GM18873 (cell line): ENCODE data around the gene UBXN2A.
"Not testable (repeated sequence)": the region's sequence is repeated elsewhere in the genome, so short reads cannot be mapped to it uniquely, and the experiment has no call there.

ENCODE experiments used
- ATAC-seq: cut with Tn5 transposase; IDR thresholded peaks from one replicate; pipeline ENCODE4 v1.9.1; 2021; ENCODE audit warnings: mild to moderate bottlenecking, moderate library complexity, moderate number of reproducible peaks; ENCODE audit not compliant: unreplicated experiment, low FRiP score

Gene UBXN2A

DNA sequence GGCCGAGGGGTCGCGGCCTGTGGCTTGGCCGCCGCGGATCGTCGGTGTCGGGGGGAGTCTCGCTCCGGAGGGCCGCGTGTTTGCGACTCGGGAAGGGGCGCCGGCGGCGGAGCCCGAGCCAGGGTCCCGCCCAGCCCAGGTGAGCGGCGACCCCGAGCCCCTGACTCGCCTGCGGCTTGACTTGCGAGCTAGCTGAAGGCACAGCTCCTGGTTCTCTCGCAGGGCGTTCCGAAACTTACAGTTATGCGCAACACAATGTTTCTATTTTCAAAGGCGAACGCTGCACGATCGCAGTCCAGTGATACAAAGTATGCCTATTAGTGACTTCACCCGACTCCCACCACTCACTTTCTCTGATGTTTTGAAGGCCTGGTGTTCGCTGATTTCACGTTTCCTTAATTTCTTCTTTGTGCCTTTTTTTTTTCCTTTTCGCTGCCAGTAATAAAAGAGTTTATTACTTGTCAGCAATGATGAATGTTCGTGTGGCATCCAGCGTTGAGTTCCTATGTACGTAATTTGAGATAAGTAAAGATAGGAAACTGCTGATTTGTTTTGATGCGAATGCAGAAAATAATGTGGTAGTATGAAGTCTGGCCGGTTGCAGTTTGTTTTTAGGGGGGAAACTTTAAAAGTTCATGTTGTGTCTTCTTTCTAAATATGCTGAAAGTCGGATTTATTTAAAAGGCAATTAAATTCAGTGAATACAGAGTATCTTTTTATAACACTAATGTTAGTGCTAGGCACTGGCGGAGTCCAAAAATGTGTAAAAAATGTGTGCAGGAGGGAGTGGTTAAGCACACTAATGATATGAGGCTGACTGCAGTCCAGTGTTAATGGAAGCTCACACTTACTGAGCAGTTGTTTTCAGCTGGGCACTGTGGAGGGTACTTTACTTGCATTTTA is 706 bp downstream of the UBXN2A start:
- ATAC-seq, result peak; percentile 52

DNA sequence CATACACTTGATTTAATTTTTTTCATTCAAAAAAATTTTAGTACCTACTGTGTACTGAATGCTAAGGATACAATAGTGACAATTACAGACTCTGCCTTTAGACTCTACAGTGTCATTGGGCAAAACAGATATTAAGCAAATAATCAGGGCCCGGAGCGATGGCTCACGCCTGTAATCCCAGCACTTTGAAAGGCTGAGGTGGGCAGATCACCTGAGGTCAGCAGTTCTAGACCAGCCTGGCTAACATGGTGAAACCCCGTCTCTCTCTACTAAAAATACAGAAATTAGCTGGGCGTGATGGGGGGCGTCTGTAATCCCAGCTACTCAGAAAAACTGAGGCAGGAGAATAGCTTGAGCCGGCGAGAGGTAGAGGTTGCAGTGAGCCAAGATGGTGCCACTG is 1.4 kb downstream of the UBXN2A start:
- ATAC-seq, result no peak

DNA sequence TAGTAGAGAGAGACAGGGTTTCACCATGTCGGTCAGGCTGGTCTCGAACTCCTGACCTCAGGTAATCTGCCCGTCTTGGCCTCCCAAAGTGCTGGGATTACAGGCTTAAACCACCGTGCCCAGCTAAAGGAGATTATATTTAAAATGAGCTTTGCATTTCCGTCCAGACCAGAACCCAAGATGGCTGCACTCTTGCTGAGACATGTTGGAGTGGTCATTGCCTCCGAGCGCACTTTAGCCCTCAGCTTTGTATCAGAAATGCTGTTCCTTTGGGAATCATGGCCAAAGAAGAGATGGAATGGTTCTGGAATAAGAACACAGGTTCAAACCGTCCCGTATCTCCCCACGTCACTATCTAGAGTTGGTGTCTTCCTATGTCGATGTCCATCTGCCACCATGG is 3.4 kb downstream of the UBXN2A start:
- ATAC-seq, result no peak

DNA sequence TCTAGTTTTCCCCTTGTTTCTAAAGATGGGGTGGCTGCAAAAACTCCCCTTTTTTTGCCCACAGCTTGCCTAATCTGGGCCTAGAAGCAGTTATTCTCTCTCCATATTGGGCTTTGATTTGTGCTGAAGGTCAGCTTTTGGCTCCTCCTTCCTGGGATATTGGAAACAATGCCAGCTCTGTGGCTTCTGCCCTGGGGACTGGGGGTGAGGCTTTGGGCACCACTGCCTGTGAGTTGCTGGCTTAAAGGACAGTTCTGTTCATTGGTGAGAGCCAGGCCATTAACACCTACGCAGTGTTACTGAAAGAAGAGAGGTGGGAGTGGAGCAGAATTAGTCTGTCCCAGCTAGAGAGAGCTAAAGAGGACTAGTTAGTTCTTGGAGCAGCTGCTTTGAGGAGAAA is 4.3 kb downstream of the UBXN2A start:
- no peak for ATAC-seq

DNA sequence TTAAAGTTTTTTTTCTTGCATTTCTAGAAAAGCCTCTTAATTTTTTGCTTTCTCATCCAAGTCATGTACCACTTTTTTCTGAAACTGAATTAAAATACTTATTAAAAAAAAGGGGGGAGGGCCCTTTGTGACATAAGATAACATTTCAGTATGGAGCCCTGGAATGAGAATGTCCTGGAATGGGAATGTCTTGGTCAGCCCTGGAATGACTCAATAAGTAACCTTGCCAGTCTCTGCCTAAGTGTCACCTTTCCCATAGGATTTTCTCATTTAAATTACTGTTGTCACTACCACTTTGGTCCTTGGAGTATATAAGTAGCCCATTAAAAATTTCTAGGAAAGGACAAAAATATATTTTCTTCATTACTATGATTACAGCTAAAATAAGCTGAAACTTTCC is 4.7 kb downstream of the UBXN2A start:
- no peak for ATAC-seq

DNA sequence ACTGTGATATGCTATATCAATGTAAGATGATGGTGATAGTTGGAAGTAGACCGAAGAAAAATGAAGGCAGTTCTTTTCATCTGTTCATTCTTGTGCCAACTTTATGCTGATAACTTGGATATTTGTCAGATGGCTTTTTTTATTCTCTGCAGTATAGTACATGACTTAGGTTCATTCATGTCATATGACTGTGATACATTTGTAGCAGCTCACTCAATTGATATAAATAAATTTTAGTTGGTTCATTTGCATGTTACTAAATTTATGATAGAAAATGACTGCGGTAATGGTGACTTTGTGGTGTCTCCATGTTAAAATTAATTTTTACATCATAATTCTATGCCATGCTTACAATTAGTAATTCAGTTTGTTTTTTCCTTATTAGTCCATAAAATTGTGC is 7.1 kb downstream of the UBXN2A start:
- no peak for ATAC-seq

DNA sequence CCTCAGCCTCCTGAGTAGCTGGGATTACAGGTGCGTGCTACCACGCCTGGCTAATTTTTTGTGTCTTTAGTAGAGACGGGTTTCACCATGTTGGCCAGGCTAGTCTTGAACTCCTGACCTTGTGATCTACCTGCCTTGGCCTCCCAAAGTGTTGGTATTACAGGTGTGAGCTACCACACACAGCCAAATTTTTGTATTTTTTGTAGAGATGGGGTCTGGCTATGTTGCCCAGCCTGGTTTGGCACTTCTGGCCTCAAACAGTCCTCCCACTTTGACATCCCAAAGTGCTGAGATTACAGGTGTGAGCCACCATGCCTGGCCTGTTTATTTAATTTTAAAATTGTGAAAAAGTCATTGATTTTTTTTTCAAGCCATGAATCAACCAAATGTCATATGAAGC is 12.3 kb downstream of the UBXN2A start:
- ATAC-seq, result not testable (repeated sequence)

DNA sequence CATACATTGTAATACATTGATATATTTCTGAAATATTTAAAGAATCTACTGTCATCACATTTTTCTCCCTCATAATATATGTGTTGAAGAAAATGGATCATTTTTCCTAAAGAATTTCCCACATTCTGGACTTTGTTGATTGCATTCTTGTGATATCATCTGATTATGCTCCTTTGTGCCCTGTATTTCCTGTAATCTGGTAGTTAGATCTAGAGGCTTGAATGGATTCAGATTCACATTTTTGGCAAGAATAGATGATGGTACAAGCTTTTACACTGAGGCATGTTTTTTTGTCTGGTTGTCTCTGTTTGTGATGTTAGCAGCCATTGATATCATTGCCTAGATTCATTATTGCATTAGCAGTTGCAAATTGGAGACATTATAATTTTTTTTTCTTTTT is 13.4 kb downstream of the UBXN2A start:
- no peak for ATAC-seq

DNA sequence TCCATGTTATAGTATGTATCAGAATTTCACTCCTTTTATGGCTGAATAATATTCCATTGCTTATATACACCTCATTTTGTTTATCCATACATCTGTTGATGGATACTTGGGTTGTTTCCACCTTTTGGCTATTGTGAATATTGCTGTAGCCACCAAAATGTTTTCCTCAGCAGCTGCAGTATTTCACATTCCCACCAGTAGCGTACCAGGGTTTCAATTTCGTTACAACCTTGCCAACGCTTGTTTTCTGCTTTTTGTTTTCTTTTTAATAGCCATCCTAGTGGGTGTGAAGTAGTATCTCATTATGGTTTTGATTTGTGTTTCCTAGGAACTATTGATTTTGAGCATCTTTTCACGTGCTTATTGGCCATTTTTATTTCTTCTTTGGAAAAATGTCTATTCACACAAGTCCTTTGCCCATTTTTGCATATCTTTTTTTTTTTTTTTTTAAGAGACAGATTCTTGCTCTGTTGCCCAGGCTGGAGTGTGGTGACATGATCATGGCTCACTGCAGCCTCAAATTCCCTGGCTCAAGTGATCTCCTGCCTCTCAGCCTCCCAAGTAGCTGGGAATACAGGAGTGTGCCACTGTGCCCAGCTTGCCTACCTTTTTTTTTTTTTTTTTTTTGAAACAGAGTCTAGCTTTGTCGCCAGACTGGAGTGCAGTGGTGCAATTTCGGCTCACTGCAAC is 14.2 kb downstream of the UBXN2A start:
- no peak for ATAC-seq

DNA sequence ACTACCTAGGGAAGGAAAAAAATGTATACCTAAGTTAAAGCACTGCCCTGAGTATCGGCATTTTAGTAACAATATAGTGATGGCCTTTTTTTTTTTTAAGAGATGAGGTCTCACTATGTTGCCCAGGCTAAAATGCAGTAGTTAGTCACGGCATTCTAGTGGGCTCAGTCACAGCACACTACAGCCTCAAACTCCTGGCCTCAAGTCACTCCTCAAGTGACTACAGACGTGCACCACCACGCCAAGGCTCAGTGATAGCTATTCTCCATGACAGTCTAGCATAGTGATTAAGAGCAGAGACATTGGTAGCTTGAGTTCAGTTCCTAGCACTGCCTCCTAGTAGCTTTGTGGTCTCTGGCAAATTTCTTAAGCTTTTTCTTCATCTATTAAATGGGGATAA is 27.6 kb downstream of the UBXN2A start:
- ATAC-seq, result no peak

DNA sequence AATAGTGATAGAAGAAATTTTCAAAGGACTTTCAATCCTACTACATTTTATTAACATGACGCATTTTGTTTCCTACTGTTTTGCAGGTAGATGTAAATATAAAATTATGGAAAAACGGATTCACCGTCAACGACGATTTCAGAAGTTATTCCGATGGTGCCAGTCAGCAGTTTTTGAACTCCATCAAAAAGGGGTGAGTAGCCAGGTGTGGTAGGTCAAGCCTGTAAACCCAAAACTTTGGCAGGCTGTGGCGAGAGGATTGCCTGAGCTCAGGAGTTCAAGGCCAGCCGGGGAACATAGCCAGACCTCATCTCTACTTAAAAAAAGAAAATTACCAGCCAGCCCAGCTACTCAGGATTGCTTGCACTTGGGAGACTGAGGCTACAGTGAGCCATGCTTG is 36.6 kb downstream of the UBXN2A start:
- no peak for ATAC-seq

DNA sequence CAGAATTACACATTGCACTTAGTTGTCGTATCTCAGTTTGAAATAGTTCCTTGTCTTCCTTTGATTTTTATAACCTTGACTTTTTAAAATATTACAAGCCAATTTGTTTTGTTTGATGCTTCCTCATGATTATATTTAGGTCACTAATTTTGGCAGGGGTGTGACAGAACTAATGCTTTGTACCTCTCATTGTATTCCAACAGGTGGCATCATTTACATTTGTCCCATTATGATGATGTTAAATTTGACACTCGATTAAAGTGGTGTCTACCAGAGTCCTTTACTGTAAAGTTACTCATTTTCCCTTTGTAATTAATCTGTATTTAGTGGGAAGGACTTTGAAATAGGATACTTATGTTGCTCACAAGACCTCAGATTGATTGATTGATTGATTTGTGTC is 48.1 kb downstream of the UBXN2A start:
- no peak for ATAC-seq

DNA sequence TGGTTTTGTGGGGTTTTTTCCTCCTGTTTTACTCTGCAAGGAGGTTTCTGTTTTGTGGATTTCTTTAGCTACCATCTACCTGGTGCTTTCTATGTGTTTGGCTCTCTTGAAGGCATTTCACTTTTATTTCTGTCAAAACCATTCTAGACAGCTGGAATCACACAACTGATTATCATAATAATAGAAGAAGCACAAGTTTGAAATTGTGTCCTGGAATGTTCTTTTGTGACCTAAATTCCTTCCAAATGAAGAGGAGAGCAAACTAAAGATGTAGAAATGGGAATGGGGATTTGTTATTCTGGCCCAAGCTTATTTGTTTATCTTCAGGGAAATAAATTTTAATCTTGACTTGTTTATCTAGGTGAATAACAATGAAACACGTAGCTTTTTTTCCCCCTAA is 52.7 kb downstream of the UBXN2A start:
- no peak for ATAC-seq

DNA sequence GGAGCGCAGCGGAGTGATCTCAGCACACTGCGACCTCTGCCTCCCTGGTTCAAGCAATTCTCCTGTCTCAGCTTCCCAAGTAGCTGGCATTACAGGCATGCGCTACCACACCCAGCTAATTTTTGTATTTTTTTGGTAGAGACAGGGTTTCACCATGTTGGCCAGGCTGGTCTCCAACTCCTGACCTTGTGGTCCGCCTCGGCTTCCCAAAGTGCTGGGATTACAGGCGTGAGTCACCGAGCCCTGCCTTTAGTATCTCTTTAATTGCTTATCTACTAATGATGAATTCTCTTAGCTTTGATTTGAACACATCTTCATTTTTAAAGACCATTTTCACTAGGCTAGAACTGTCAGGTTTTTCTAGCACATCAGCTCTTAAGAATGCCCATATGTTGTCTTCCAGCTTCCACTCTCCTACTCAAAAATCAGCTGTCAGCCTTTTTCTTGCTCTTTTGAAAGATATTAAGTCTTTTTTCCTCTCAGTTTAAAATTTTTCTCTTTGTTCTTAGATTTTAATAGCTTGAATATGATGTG is 53.5 kb downstream of the UBXN2A start:
- no peak for ATAC-seq

DNA sequence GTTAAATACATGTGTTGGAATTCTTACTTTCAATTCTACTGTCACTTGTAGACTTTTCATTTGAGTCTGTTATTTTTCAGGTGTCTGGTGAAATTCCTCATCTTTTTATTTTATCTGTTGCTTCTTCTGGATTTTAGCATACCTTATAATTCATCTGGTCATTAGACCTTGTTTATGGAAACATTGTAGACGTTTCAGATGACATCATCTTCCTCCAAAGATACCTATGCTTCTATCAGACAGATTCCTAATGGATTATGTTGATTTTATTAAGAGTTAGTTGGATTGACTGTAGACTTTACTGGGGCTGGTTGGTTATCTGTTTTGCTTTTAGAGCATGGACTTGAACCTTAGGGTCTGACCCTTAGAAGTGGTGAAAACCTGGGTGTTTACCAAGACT is 54.3 kb downstream of the UBXN2A start:
- no peak for ATAC-seq

DNA sequence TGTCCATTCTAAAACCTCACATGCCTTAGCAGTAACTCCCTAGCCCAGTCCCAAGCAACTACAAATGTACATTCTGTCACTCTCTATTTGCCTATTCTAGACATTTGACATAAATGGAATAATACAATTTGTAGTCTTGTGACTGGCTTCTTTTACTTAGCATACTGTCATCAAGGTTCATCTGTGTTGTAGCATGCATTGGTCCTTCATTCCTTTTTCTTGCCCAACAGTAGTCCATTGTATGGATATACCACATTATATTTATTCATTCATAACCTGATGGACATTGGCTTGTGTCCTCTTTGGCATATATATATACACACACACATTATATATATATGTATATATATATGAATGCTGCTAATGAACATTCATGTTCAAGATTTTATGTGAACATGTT is 67.4 kb downstream of the UBXN2A start:
- ATAC-seq, result no peak

DNA sequence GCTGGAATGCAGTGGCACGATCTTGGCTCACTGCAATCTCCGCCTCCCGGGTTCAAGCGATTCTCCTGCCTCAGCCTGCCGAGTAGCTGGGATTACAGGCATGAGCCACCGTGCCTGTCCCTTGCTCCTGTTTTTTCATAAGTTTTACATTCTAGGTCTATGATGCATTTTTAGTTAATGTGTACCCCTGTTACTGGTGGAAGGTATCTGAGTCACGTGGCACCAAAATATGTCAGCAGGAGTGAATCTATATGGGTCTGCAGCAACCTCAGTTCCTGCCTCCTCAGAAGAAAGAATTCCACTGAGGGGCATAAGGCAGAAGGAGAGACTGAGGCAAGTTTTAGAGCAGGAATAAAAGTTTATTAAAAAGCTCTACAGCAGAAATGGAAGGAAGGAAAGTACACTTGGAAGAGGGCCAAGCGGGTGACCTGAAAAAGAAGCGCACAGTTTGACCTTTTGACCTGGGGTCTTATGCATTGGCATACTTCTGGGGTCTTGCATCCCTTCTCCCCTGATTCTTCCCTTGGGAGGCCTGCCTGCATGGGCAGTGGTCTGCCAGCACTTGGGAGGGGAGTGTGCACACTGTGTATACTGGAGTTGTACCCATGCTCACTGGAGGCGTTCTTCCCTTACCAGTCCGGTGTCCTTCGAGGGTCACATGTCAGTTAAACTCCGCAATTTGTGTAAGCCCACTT is 68.6 kb downstream of the UBXN2A start:
- ATAC-seq, result no peak

DNA sequence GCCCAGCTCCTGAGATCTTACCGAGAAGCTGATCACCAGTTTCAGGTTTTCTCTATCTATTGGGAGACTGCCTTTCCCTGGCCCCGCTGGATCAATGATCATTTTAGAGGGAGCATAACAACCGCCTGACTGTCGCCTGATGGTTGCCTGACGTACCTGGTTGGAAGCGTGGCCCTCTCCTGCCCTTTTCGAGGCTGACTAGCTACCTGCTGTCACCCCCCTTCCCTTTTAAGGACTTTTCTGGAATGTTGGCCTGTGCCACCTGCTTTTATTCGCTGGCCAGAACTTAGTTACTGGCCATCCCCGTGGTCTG is 69.1 kb downstream of the UBXN2A start:
- ATAC-seq, result no peak

DNA sequence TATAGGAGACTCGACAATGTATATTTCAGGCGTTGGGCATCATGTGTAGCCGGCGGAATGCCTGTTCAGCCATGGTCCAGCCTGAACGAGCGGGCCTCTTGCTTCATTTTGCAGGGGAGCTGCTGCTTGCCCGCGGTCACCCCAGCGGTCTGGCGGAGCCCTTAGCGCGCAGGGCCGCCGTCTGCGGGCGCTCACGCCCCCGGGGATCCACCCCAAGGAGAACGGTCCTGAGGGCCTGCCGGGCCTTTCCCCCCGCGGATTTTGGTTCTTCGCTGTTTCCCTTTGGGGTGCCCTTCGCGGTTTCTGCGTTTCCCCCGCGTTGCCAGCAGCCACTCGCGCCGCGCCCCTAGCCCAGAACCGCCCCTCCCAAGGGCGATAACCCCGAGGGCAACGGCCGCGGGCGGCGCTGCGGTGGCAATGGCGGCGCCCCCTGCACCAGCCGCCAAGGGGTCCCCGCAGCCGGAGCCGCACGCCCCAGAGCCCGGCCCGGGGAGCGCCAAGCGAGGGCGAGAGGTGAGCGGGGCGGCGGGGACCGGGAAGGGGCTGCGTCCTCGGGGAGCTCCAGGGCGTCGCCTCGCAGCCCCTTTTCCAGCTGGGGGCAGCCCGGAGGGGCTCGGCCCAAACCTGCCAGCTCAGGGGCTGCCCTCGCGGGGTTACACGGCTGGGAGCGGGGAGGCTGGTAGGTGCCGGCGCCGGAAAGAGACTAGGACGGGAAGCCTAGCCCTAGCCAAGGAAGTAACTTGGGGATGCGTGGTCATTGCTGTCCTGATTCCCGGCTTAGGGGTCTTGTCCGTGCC is 69.6 kb downstream of the UBXN2A start, which contains the start of gene MFSD2B:
MFSD2B (plus strand) TSS at position 406 of the 797 bp plus-strand sequence; CDS start at position 418, 12 bp downstream.
- no peak for ATAC-seq

DNA sequence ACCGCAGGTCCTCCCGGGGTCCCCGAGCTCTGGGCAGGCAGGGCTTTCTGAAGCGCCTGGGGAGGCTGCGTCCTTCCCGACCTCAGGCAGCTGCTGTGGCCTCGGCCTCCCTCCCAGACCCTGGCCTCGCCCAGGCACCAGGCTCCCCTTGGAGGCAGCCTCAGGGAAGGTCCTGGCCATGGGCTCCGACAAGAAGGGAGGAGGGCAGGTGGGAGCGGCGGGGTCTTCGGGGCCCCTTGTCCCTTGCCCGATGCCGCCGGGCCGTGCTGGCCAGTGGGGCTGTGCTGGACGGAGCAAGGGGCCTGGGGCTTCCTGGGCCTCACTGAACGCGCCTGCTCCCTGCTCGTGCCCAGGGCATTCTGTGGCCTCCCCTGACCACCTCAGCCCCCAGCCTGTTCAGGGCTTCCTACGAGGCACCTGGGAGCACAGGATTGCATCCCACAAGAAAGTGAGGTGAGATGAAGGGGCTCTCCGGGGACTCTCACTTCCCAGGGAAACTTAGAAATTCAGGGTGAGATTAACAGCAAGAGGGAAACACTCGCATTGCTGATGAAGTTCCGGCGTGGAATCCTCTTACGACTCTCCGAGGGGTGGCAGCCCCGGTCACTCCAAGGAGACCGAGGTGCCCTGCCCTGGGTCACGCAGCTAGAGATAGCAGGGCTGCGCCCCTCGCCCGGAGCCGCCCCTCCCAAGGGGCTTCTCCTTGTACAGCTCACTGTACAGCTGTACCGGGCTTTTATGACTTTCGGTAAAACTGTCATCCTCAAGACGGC is 70.4 kb downstream of the UBXN2A start:
- ATAC-seq, result no peak
